ENCODE results near the gene CAPZA1.
"Not testable (repeated sequence)": the region's sequence is repeated elsewhere in the genome, so short reads cannot be mapped to it uniquely, and the experiment has no call there.

The CAPZA1 gene

DNA sequence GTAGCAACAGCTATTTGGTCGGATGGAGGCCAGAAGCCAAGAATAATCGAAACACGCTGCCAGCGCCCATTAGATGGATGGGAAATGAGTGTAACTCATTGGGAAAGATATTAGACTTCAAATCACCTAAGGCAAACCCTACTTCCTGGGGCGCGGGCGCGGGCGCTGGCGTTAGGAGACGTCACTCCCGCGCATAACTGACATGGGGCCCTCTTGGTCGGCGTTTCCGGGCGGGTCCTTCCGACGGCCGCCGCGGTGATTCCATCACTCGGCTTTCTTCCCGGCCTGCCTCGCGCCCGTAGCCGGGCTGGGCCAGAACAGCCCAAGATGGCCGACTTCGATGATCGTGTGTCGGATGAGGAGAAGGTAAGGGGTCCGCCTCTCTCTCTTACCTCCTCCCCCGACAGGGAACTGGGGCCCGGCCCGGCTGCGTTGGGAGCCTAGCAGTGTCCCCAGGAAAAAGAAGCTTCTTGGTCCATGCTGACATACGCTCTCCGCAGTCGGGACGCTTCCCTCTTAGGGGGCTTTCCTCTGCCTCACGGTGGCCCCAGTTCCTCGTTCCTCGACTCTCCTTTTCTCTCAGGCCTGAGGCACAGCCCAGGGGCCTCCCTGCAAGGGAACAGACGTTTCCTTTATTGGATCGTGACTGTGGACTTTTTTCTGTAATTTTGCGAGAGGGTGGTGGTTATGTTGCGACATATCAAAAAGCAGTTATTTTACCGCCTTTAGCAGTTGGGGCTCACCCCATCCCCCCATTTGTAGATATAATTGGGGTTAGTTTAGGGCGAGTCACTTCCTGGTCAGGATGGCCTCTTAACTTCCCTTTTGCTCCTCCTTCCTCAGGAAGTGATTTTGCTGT, at the start of gene CAPZA1:
Gene CAPZA1, plus strand, starts transcription at position 315 of the 859 bp plus-strand sequence. Its CDS starts 13 bp downstream, at position 328.
- peak; percentile 93 for DNase-seq

DNA sequence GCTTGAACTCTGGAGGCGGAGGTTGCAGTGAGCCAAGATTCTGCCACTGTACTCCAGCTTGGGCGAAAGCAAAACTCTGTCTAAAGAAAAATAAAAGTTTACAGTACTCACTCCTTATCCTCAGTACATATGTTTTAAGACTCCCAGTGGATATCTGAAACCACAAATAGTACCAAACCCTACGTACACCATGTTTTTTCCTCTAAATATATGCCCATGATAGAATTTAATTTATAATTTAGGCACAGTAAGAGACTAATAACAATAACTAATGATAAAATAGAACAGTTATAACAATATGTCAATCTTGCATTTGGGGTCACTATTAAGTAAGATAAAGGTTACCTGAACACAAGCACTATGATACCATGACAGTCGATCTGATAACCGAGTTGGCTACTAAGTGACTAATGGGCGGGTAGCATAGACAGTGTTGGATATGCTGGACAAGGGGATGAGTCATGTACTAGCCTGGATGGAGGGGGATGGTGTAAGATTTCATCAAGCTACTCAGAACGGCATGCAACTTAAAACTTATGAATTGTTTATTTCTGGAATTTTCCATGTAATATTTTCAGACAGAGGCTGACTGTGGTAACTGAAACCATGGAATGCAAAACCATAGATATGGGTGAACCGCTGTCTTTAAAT, 44.4 kb upstream of the CAPZA1 start:
- DNase-seq = no peak

DNA sequence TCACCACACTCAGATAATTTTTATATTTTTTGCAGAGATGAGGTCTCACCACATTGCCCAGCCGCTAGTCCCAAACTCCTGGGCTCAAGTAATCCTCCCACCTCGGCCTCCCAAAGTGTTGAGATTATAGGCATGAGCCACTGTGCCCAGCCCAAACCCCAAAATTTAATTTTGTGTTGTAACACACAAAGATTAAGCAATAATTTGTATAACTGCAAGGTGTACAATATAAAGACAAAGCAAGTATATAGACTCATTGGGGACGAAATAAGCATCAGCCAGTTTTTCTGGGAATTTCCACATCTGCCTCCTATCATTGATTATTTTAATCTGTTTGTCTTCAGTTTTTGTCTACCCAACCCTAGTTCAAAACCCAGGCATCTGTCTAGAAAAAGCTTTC, 43.4 kb upstream of the CAPZA1 start:
- DNase-seq = no peak

DNA sequence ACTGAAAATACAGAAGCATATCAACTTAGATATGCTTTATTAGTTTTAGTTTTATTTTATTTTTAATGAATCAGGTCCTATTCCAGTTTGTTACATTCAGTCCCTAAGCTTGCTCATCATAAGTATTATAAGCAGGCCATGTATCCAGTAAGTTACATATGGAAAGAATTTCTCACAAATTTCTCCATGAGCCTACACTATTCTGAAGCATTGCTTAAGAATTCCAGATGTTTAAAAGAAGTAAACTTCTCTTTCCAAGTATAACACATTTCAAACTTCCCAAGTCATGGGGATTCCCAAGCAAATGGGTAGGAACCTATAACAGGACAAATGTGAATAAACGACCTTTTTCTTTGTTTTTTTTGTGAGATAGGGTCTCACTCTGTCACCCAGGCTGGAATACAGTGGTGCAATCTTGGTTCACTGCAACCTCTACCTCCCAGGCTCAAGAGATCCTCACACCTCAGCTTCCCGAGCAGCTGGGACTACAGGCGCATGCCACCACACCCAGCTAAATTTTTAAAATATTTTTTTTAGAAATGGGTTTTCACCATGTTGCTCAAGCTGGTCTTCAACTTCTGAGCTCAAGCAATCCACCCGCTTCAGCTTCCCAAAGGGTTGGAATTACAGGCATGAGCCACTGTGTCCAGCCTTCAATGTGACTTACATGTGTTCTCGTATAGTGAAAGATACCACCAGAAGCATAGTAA, 39.7 kb upstream of the CAPZA1 start:
- DNase-seq = no peak

DNA sequence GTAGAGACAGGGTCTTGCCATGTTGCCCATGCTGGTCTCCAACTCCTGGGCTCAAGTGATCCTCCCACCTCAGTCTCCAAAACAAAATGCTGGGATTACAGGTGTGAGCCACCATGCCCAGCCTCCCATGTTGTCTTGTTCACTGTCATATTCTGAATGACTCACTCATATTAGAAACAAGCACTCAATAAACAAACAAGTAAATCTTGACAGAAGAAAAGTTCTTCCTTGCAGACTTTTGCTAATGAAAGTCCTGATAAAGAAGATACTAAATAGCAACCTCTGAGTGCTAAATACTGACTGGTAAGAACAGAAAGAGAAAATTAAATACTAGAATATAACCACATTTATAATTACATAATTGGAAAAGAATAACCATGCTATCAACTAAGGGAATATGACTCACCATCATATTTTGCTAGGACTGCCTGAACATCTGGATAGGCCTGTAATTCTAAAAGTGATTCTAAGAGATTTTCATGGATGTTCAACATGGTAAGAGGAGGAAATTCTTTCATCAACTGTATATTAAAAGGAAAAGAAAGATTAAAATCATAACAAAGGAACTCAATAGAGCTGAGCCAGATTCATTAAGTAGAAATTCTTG, 37.9 kb upstream of the CAPZA1 start:
- DNase-seq = no peak

- DNase-seq = no peak
Observed at GRCh38 chr1:112583366-112583765, 36.3 kb upstream of the CAPZA1 start.

DNA sequence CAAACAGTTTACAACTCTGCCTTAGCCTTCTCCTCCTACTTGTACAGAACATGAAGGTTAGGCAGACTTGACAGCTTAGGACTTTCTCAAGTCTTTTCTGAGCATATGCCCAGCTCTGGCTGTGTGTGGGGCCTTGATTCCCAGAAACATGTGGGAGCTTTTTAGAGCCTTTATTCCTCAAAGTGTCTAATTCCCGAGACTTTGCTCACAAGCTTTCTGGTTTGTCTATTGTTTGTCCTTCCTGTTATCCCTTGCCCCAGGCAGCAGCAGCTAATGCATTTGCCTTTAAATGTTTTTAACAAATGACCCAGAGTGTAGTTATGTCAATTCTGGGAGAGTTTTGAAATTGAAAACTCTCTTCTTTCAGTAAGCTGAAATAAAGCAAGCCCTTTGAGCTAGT, 29.9 kb upstream of the CAPZA1 start:
- no peak for DNase-seq

DNA sequence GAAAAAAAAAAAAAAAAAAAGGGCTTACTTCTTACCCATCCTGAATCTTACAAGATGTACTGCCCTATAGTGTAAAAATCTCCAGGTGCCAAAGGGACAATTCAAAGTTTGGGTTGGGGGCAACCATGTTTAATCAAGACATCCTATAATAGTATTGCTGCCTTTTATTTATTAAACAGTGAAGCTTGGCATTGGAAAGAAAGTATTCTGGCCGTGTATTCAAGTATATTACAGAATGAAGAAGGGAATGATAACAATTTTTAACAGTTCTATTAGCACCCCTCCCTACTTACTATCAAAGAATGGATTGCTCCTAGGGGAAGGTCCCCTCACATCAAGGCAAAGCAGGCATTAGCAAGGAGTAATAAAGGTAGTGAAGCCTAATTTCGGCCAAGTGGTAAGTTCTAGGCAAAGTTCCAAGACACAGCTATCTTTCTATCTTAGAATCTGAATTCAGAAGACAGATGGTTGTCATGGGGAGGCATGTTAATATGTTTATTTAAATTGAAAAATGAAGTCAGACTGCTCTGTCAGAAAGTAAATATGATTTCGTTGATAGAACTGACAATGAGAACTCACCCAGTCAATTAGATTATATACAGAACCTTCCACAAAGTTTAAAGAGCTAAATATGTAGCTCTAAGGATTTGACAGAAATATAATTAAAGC, 25.3 kb upstream of the CAPZA1 start:
- DNase-seq = no peak

DNA sequence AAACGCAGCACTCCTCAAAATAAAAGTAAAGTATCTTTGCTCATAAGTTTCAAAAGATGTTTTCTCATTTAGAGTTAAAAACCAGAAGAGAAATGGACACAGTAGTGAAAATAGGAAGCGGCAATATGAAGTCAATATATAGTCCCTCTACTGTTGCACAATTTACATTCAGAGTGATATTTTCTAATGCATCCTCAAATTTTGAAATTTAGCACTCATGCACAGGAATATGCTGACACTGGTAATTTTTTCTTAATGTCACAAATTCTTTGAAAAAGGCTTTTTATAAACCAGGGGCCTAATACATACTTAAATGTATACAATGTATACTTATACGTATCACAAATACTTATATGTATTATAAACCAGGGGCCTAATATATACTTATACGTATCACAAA, 20.2 kb upstream of the CAPZA1 start:
- DNase-seq = no peak

DNA sequence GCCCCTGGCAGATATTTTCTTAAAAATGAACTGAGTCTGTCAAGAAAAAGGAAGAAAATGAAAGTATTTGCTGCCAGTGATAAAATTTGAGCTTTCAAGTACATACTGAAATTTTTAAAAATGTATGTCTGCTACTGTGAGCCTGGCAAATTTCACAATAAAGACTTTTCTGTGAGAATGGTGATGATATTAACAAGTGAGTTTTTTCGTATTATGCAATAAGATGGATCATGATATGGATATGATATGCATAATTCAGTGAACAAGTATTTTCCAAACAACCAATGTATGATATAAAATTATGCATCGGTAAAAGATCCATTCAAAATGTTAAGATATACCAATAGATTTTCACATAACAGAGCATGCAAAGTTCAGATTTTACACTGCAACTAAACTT, 16.6 kb upstream of the CAPZA1 start:
- DNase-seq = no peak

GRCh38 chr1:112603541-112603940, 16.1 kb upstream of the CAPZA1 start:
- DNase-seq = no peak

DNA sequence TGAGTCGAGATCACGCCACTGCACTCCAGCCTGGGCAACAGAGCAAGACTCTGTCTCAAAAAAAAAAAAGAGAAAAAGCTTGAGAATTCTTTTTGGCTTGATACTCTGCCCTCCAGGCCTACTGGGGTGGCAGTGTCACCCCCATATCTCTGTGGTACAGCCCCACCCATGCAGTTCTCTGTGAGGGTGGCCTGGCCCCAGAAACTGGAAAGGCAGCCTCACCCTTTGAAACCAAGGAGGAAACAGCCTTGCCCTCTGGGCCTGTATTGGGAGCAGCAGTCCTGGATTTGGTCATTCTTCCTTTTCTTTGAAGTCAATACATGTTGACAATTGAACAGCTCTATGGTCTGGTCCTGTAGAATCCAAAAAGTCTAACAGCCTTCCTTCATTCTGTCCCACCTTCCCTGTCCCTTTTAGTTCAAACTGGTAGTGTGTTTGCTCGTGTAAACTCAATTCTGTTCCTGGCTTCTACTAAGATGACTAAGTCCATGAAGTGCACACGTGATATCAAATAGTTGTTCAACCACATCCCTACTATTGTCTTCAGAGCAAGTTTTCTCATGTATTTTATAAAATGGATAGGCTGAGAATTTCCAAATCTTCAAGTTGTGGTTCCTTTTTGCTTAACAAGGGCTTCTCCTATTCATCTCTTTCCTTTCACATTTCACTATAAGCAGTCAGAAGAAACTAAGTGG, 13.9 kb upstream of the CAPZA1 start:
- DNase-seq = no peak

DNA sequence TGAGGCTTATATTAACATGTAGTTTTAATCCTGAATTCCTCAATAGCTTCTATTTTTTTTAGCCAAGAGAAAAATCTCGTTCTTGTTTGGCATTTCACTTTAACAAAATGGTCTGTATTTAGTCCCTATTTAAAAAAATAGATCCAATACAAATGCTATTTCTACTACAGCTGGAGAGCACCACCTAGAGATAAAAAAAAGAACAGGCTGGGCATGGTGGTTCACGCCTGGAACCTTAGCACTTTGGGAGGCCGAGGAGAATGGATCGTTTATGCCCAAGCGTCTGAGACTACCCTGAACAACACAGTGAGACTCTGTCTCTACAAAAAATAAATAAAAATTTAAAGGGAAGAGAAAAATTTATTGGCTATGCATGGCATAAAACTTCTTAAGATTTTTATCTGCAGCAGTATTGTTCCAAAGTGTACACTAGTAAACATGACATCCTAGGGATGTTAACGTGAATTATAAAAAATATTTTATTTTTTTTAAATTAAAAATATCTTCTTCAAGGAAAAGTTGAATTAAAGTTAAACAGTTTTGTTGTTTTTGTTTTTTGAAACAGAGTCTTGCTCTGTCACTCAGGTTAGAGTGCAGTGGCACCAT, 5.1 kb upstream of the CAPZA1 start:
- DNase-seq = no peak

GRCh38 chr1:112618114-112618720, 1.4 kb upstream of the CAPZA1 start:
- DNase-seq = peak; percentile 42

DNA sequence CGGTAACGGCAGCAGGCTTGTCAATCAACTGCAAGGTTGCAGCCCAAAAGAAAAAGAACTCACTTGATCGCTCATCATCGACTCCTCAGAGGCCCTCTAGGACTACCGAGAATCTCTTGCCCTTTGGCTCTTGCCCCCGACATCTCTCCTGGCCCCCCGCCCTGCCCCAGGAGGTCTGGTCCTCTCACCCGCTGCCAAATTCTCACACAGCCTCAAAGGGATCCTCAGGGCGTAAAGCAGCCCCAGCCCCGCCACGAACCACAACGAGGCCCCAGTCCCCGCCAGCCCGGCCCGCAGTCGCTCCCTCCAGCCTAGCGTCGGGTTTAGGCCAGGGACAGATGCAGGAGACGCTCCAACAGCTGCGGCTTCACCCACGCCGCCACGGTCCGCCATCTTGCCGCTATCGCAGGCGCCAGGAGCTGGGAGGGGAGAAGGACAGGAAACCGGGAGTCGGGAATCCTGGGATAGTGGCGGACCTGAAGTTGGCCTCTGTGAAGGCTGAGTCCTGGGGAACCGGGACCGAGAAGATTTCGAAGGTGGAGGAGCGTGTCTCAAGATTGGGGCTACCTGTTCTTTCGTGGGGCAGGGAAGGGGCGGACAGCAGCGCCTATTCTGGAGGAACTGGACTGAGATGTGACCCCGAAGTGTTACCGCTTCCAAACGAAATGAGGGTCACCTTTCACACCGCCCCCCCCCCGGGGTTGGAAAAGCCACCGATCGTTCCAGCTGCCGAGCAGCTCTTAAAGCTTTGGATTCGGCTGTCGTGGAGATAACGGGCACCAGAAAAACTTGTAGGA, 713 bp upstream of the CAPZA1 start, which contains the start of gene ST7L:
Gene ST7L, minus strand, starts transcription at position 421 of the 797 bp plus-strand sequence. Its CDS starts 28 bp downstream, at position 393.
- peak; percentile 64 for DNase-seq

DNA sequence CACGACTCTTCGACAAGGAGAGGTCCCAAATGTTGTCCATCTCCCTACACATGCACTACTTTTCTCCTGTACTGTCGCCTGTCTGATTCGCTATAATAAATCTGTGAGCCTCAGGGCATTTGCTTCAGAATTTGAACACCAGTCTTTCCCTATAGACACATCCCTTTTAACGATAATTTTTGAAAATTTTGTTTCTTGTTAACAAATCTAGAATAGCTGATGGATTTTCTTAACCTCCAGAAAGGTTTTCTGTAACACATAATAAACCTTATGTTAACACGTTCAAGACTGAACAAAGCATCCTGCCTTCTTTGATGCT, 704 bp downstream of the CAPZA1 start:
- no peak for DNase-seq

DNA sequence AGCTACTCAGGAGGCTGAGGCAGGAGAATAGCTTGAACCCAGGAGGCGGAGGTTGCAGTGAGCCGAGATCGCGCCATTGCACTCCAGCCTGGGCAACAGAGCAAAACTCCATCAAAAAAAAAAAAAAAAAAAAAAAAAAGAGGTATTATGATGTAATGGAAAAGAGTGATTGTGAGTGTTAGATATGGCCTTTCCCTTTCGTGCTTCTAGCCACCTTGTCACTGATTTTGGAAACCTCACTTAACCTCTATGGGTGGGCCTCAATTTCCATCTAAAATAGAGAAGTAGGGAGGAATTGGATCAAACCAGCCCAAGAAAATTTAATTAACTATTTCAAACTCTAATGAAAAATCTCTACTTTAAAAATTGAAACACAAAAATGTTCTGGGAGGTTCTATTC, 4.9 kb downstream of the CAPZA1 start:
- not testable (repeated sequence) for DNase-seq

DNA sequence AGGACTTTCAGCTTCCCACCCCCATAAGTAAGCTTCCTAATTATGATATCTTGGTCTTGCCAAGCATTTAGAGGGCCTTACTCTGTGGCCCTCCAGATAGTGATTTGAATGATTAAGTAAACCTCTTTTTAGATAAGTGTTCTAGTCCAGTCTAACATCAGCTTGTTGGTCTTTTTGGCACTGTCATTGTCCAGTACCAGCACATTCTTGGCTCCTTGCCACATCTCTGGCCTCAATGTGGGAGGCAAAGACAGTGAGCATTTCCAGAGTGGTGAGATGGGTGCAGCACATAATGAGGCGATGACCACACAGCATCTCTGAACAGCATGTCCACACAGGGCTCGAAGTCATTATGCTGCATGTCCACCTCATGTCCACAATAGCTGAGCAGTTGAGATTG, 6.1 kb downstream of the CAPZA1 start:
- DNase-seq = no peak

- DNase-seq = no peak
Observed at GRCh38 chr1:112626193-112626592, 6.6 kb downstream of the CAPZA1 start.

DNA sequence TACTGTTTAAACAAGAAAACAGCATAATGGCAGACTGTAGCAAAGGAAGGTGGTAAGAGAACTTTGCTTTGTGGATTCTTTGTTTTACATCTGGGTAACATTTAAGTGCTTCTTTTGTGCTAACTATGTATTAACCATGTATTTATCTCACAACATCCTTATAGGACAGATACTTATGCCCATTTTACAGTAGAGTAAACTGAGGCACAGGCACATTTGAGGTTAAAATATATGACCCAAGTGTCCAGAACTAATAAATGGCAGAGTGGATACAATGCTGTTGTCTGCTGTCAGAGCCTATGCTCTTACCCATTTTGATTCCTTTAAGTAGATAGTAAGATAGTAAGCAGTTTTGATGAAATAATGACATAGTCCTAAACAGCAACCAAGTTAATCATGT, 7.3 kb downstream of the CAPZA1 start:
- no peak for DNase-seq

All from CD4-positive, alpha-beta T cell treated with Interleukin-15 for 1 hour (primary cell).